Esophagus muscularis mucosa (tissue), 4 donors: ENCODE data around the gene AFF1. TPM values are rescaled to one million over a fixed set of nuclear protein-coding genes. Genes with fewer than 3 reads are reported as not detected.

ENCODE experiments used
- DNase-seq: peaks from one replicate; pipeline ENCODE4 v3.0.0-alpha.2; 2017; ENCODE audit errors: extremely low spot score
- H3K27ac ChIP-seq, 4 donors: fragments of 200-600 bp; sonication (generic); replicated peaks in 1 of 4; 1 replicate in 3 of 4; 2 replicates in 1 of 4; pipeline ENCODE4 v1.5.1; 2016 to 2019; ENCODE audit warnings: mild to moderate bottlenecking in 1 of 4
- H3K27me3 ChIP-seq, 4 donors: fragments of 200-600 bp; sonication (generic); one replicate each; pipeline versions ENCODE4 v1.5.1 to v1.6.0; 2016 to 2019
- H3K36me3 ChIP-seq, 4 donors: fragments of 200-600 bp; sonication (generic); one replicate each; pipeline ENCODE4 v1.5.1; 2016 to 2019
- H3K4me1 ChIP-seq, 4 donors: fragments of 200-600 bp; sonication (generic); one replicate each; pipeline ENCODE4 v1.5.1; 2016 to 2019
- H3K4me3 ChIP-seq, 4 donors: fragments of 200-600 bp; sonication (generic); 1 replicate in 2 of 4; 2 replicates in 2 of 4; pipeline ENCODE4 v1.5.1; 2016 to 2019; ENCODE audit warnings: mild to moderate bottlenecking in 4 of 4, moderate library complexity in 1 of 4
- H3K9me3 ChIP-seq, 4 donors: fragments of 200-600 bp; sonication (generic); 1 replicate in 3 of 4; 2 replicates in 1 of 4; pipeline ENCODE4 v1.5.1; 2016 to 2019
- CTCF ChIP-seq, 3 experiments: fragments of 200-600 bp in 2 of 3; fragments of 450-650 bp in 1 of 3; sonication (generic) in 2 of 3; IDR thresholded peaks; one replicate each; pipeline ENCODE4 v1.5.1; 2017 to 2019; ENCODE audit warnings: antibody characterized with exemption in 3 of 3, mild to moderate bottlenecking in 2 of 3, moderate library complexity in 1 of 3
- EP300 ChIP-seq: sonication (generic); formaldehyde crosslinking; IDR thresholded peaks from one replicate; pipeline ENCODE4 v1.6.1; 2017; ENCODE audit warnings: antibody characterized with exemption
- POLR2A ChIP-seq: fragments of 450-650 bp; IDR thresholded peaks from one replicate; pipeline ENCODE4 v1.6.1; 2017; ENCODE audit warnings: antibody characterized with exemption, moderate library complexity, mild to moderate bottlenecking, low read depth
- POLR2AphosphoS5 ChIP-seq, 2 donors: sonication (generic); formaldehyde crosslinking; IDR thresholded peaks; one replicate each; pipeline ENCODE4 v1.6.1; 2017; ENCODE audit warnings: antibody characterized with exemption in 2 of 2
- WGBS: methylation state at CpG from one replicate; pipeline ENCODE4 v1.1.5; 2018; 5-methylcytosine and 5-hydroxymethylcytosine counted together
- intact Hi-C: fragments of 100-400 bp; cut with DNase I; formaldehyde crosslinking; loops from one replicate; pipeline ENCODE4 v1.15.1; 2023
- total RNA-seq, 4 donors: library from RNA; depleted of rRNA; stranded (reverse); fragments of >200 nt; gene quantifications; one replicate each; pipeline versions ENCODE4 v1.1.0 to v1.2.1, GENCODE V29; 2016

The AFF1 gene
- total RNA-seq, 4 donors from 2014 or later = 53.6 to 85.2 (median 70.6) TPM

- H3K4me1 ChIP-seq = peaks cover 33 to 69% (median 40%) of the 10 kb centered on the region in 4 donors
- no peak overlapping the region for H3K27ac ChIP-seq
- H3K4me3 ChIP-seq = no peak overlapping the region
- peaks cover 0 to 11% (median 8%) of the 10 kb centered on the region in 4 donors for H3K36me3 ChIP-seq
- no peaks in the 10 kb centered on the region for H3K9me3 ChIP-seq
- no peaks in the 10 kb centered on the region for H3K27me3 ChIP-seq
- TF ChIP-seq POLR2A (no peak), EP300 (no peak), CTCF (IDR thresholded peaks at IDR 0.05) (no peak), POLR2AphosphoS5 (IDR thresholded peaks at IDR 0.05) (no peak)
- intact Hi-C loops = no loop called here
- DNase-seq = no peak
Measured at GRCh38 chr4:86944964-86945781, 10.4 kb downstream of the AFF1 start.

- peak overlapping the region in 1 of 4 donors; percentile 3 for H3K27ac ChIP-seq
- no peaks in the 10 kb centered on the region for H3K27me3 ChIP-seq
- TF ChIP-seq CTCF (IDR thresholded peaks at IDR 0.05) = no peak
- no peak for TF ChIP-seq EP300
- TF ChIP-seq POLR2AphosphoS5 (IDR thresholded peaks at IDR 0.05) = no peak
- no peak for TF ChIP-seq POLR2A
- H3K4me1 ChIP-seq = peaks cover 31 to 51% (median 34%) of the 10 kb centered on the region in 4 donors
- no peaks in the 10 kb centered on the region for H3K9me3 ChIP-seq
- intact Hi-C loops = no loop called here
- no peak for DNase-seq
- no peak overlapping the region for H3K4me3 ChIP-seq
- peaks cover 0 to 22% (median 9%) of the 10 kb centered on the region in 4 donors for H3K36me3 ChIP-seq
- 67% methylated on average over 3 of the region's 3 CpGs for WGBS
Measured at GRCh38 chr4:86946868-86947500, 12.2 kb downstream of the AFF1 start.

GRCh38 chr4:86947501-86948120, 12.8 kb downstream of the AFF1 start:
- Histone ChIP-seq H3K36me3 (peaks cover 0 to 22% (median 9%) of the 10 kb centered on the region in 4 donors), H3K4me1 (peaks cover 26 to 45% (median 32%) of the 10 kb centered on the region in 4 donors), H3K4me3 (no peak overlapping the region), H3K27me3 (no peaks in the 10 kb centered on the region), H3K27ac (no peak overlapping the region), H3K9me3 (no peaks in the 10 kb centered on the region)
- TF ChIP-seq POLR2A = no peak
- no peak for TF ChIP-seq CTCF (IDR thresholded peaks at IDR 0.05)
- no peak for TF ChIP-seq EP300
- TF ChIP-seq POLR2AphosphoS5 (IDR thresholded peaks at IDR 0.05) = no peak
- intact Hi-C loops = no loop called here
- no peak for DNase-seq
- WGBS = 18% methylated on average over 1 of the region's 1 CpG

- 88% methylated on average over 1 of the region's 1 CpG for WGBS
- Histone ChIP-seq H3K36me3 (peaks cover 0 to 22% (median 9%) of the 10 kb centered on the region in 4 donors), H3K4me3 (no peak overlapping the region), H3K27me3 (no peaks in the 10 kb centered on the region), H3K4me1 (peaks cover 23 to 43% (median 32%) of the 10 kb centered on the region in 4 donors), H3K27ac (no peak overlapping the region), H3K9me3 (no peaks in the 10 kb centered on the region)
- DNase-seq = no peak
- no peak for TF ChIP-seq POLR2AphosphoS5 (IDR thresholded peaks at IDR 0.05)
- TF ChIP-seq CTCF (IDR thresholded peaks at IDR 0.05) = no peak
- TF ChIP-seq EP300 = no peak
- TF ChIP-seq POLR2A = no peak
- intact Hi-C loops = no loop called here
Measured at GRCh38 chr4:86948276-86948675, 13.5 kb downstream of the AFF1 start.
